Measurements from ENCODE around the gene KCNK1.

- TF ChIP-seq, protein P1, sequence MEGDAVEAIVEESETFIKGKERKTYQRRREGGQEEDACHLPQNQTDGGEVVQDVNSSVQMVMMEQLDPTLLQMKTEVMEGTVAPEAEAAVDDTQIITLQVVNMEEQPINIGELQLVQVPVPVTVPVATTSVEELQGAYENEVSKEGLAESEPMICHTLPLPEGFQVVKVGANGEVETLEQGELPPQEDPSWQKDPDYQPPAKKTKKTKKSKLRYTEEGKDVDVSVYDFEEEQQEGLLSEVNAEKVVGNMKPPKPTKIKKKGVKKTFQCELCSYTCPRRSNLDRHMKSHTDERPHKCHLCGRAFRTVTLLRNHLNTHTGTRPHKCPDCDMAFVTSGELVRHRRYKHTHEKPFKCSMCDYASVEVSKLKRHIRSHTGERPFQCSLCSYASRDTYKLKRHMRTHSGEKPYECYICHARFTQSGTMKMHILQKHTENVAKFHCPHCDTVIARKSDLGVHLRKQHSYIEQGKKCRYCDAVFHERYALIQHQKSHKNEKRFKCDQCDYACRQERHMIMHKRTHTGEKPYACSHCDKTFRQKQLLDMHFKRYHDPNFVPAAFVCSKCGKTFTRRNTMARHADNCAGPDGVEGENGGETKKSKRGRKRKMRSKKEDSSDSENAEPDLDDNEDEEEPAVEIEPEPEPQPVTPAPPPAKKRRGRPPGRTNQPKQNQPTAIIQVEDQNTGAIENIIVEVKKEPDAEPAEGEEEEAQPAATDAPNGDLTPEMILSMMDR (IDR thresholded peaks at IDR 0.05) = no peak
- TF ChIP-seq POLR2A (IDR thresholded peaks at IDR 0.05) = no peak
Observed at GRCh38 chr1:233641029-233641428, 27.1 kb downstream of the KCNK1 start.

Measured in testis (tissue), 2 donors.